Right cardiac atrium (tissue), 5 donors: Measurements from ENCODE around the gene CORO6. TPM values are rescaled to one million over a fixed set of nuclear protein-coding genes. Genes with fewer than 3 reads are reported as not detected.
"Not testable (repeated sequence)": the region's sequence is repeated elsewhere in the genome, so short reads cannot be mapped to it uniquely, and the experiment has no call there.

Experiments used
- ATAC-seq, 2 donors: fragments of 200-7000 bp; cut with Tn5 transposase; one replicate each; pipeline versions ENCODE4 v1.8.0 to v1.9.1; 2020; ENCODE audit warnings: moderate library complexity in 2 of 2, mild to moderate bottlenecking in 1 of 2
- DNase-seq, 3 donors: peaks; one replicate each; pipeline ENCODE4 v3.0.0-alpha.2; 2020
- H3K27ac ChIP-seq: one replicate; pipeline ENCODE4 v1.5.1; 2013; ENCODE audit warnings: mild to moderate bottlenecking, low read length, control low read depth, moderate library complexity
- H3K27me3 ChIP-seq: one replicate; pipeline ENCODE4 v1.6.1; 2013; ENCODE audit not compliant: control insufficient read depth, insufficient read depth
- H3K4me1 ChIP-seq: one replicate; pipeline ENCODE4 v1.6.1; 2013; ENCODE audit warnings: low read length; ENCODE audit not compliant: control insufficient read depth, insufficient read depth
- H3K4me3 ChIP-seq: one replicate; pipeline ENCODE4 v1.5.1; 2013; ENCODE audit warnings: low read length, control low read depth
- H3K9me3 ChIP-seq: one replicate; pipeline ENCODE4 v1.6.1; 2013; ENCODE audit warnings: low read length; ENCODE audit not compliant: control insufficient read depth
- WGBS: extraction: QIAGEN DNeasy Blood & Tissue Kit; methylation state at CpG from one replicate; pipeline ENCODE4 v1.1.7; 2013; 5-methylcytosine and 5-hydroxymethylcytosine counted together
- intact Hi-C, 4 donors: fragments of 100-400 bp; cut with DNase I; formaldehyde crosslinking; loops; one replicate each; pipeline versions ENCODE4 v1.11.0 to v1.14.0; 2022 to 2023
- polyA plus RNA-seq: library from polyadenylated mRNA; stranded (reverse); fragments of 200-250 nt; gene quantifications from one replicate; pipeline ENCODE4 v1.2.3, GENCODE V29; 2013
- total RNA-seq, 4 donors: library from RNA; stranded (reverse); fragmentation: NEBNext Ultra II Directional; extraction: Animal tissue kit (Norgen Biotek cat#: 25700); gene quantifications; one replicate each; pipeline ENCODE4 v1.2.1, GENCODE V29; 2021
- donor health status: healthy with polysubstance abuse.
- donor health status: DM: no; HTN: yes; CAD: no.
- donor health status: DM: no; HTN: no; CAD: no.
- donor health status: DM: no; HTN: yes; CAD: no; lungs with severe emphysema.
- donor health status: DM: yes; HTN: yes; CAD: no.

CORO6 gene
- total and polyA plus RNA-seq, 5 donors = 93.5 to 148 (median 108) TPM

GRCh38 chr17:29653995-29654714, 31.4 kb upstream of the CORO6 start:
- Histone ChIP-seq H3K27ac (no peak overlapping the region), H3K4me1 (no peaks in the 10 kb centered on the region), H3K27me3 (no peaks in the 10 kb centered on the region), H3K4me3 (no peak overlapping the region), H3K9me3 (no peaks in the 10 kb centered on the region)
- no peak for ATAC-seq
- intact Hi-C loops = no loop called here
- DNase-seq = no peak
- WGBS = 45% methylated on average over 1 of the region's 1 CpG

GRCh38 chr17:29652976-29653375, 30.3 kb upstream of the CORO6 start:
- ATAC-seq = no peak
- H3K9me3 ChIP-seq = no peaks in the 10 kb centered on the region
- DNase-seq = no peak
- no peaks in the 10 kb centered on the region for H3K27me3 ChIP-seq
- H3K27ac ChIP-seq = no peak overlapping the region
- H3K4me1 ChIP-seq = no peaks in the 10 kb centered on the region
- intact Hi-C loops = no loop called here
- H3K4me3 ChIP-seq = no peak overlapping the region

GRCh38 chr17:29651913-29652312, 29.2 kb upstream of the CORO6 start:
- peak overlapping the region; percentile 37 for H3K27ac ChIP-seq
- H3K4me1 ChIP-seq, H3K27me3 ChIP-seq, H3K9me3 ChIP-seq, intact Hi-C loops, H3K4me3 ChIP-seq, ATAC-seq: not testable (repeated sequence)
- peak in 2 of 3 donors; percentile 12 to 57 for DNase-seq
- 92% methylated on average over 7 of the region's 7 CpGs for WGBS

GRCh38 chr17:29650396-29650795, 27.7 kb upstream of the CORO6 start:
- WGBS = 65% methylated on average over 4 of the region's 4 CpGs
- ATAC-seq = no peak
- no peaks in the 10 kb centered on the region for H3K9me3 ChIP-seq
- no peak for DNase-seq
- H3K4me3 ChIP-seq = no peak overlapping the region
- intact Hi-C loops = no loop called here
- peaks cover 2% of the 10 kb centered on the region for H3K4me1 ChIP-seq
- H3K27me3 ChIP-seq = no peaks in the 10 kb centered on the region
- no peak overlapping the region for H3K27ac ChIP-seq

DNA sequence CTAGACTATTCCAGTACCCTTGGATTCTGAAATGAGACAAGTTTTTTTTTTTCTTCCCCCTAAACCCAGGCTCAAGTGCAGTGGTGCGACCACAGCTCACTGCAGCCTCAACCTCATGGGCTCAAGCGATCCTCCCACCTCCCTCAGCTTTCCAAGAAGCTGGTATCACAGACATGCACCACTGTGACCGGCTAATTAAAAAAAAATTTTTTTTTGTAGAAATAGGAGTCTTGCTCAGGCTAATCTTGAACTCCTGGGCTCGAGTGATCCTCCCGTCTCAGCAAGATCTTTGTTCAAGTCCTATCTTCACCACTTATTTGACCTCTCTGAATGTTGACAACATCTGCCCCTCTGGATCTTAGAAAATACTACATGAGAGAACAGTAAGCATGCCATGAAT, 26.6 kb upstream of the CORO6 start:
- Histone ChIP-seq H3K9me3 (no peaks in the 10 kb centered on the region), H3K27ac (no peak overlapping the region), H3K4me1 (peaks cover 2% of the 10 kb centered on the region), H3K27me3 (no peaks in the 10 kb centered on the region), H3K4me3 (no peak overlapping the region)
- ATAC-seq (no peak), DNase-seq (no peak)
- intact Hi-C loops = no loop called here
- WGBS = 78% methylated on average over 5 of the region's 5 CpGs

- peaks cover 9% of the 10 kb centered on the region for H3K4me1 ChIP-seq
- DNase-seq (no peak), ATAC-seq (no peak)
- H3K9me3 ChIP-seq = no peaks in the 10 kb centered on the region
- intact Hi-C loops = no loop called here
- H3K27me3 ChIP-seq = no peaks in the 10 kb centered on the region
- 90% methylated on average over 5 of the region's 5 CpGs for WGBS
- H3K27ac ChIP-seq = no peak overlapping the region
- H3K4me3 ChIP-seq = no peak overlapping the region
These were observed 25.3 kb upstream of the CORO6 start for GRCh38 chr17:29648005-29648404.

GRCh38 chr17:29645515-29646051, 22.9 kb upstream of the CORO6 start:
- 10% methylated on average over 5 of the region's 5 CpGs for WGBS
- DNase-seq (peak; percentile 84 to 94 (median 85)), ATAC-seq (peak; percentile 92 to 94)
- peak overlapping the region; percentile 95 for H3K27ac ChIP-seq
- no peaks in the 10 kb centered on the region for H3K9me3 ChIP-seq
- peaks cover 14% of the 10 kb centered on the region for H3K4me1 ChIP-seq
- intact Hi-C loops = no loop called here
- H3K27me3 ChIP-seq = no peaks in the 10 kb centered on the region
- H3K4me3 ChIP-seq = no peak overlapping the region

DNA sequence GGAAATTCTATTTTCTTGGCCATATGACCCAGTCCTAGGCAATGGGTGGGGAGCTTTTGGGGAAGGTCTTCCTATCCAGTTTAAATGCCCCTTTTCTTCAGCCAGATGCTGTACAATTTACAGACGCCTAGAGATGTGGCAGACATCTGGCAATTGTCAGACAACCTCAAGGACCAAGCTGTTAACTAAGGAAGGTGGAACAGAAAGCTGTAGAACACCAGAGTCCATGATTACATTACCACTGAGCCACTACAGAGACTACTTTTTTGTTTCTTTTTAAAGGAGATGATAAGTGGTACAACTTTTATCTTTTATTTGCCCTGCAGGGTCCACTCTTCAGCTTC, 21.1 kb upstream of the CORO6 start:
- no peaks in the 10 kb centered on the region for H3K9me3 ChIP-seq
- peaks cover 19% of the 10 kb centered on the region for H3K4me1 ChIP-seq
- H3K27me3 ChIP-seq = no peaks in the 10 kb centered on the region
- no peak for DNase-seq
- peak overlapping the region; percentile 95 for H3K27ac ChIP-seq
- no peak for ATAC-seq
- intact Hi-C loops = loop anchor here in 1 of 4 donors (5.0 kb wide), 1 partner anchor 134 kb away; no protein-coding TSS in a partner anchor
- WGBS = 66% methylated on average over 1 of the region's 1 CpG
- H3K4me3 ChIP-seq = no peak overlapping the region

DNA sequence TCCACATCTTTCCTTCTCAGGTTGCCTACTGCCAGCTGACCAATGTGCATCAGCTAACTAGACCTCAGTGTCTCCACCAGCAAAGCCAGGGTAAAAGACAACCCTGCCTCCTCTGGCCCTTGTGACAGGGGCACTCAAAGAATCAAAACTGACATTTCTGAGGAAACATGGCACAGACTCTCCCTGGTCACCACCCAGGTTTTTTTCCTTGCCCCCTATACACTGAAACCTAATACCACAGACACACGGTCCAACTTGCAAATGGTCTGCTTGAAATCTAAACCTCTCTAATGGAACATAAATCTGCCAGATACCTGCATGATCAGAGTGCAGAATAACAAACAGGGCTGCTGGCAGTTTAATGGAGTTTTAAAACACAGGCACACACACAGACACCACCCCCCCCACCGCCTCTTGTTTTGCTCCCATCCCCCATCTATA, 19.5 kb upstream of the CORO6 start:
- Histone ChIP-seq H3K27ac (peak overlapping the region; percentile 83), H3K4me3 (no peak overlapping the region), H3K27me3 (no peaks in the 10 kb centered on the region), H3K4me1 (peaks cover 19% of the 10 kb centered on the region), H3K9me3 (no peaks in the 10 kb centered on the region)
- WGBS = 52% methylated on average over 2 of the region's 2 CpGs
- no peak for DNase-seq
- no peak for ATAC-seq
- intact Hi-C loops = loop anchor here in 1 of 4 donors (5.0 kb wide), 1 partner anchor 135 kb away; no protein-coding TSS in a partner anchor

GRCh38 chr17:29640981-29641642, 18.4 kb upstream of the CORO6 start:
- peaks cover 19% of the 10 kb centered on the region for H3K4me1 ChIP-seq
- H3K27ac ChIP-seq = peak overlapping the region; percentile 54
- no peaks in the 10 kb centered on the region for H3K9me3 ChIP-seq
- WGBS = 39% methylated on average over 7 of the region's 7 CpGs
- DNase-seq (peak in 1 of 3 donors; percentile 54), ATAC-seq (no peak)
- no peaks in the 10 kb centered on the region for H3K27me3 ChIP-seq
- H3K4me3 ChIP-seq = no peak overlapping the region
- intact Hi-C loops = loop anchor here in 1 of 4 donors (5.0 kb wide), 1 partner anchor 136 kb away; no protein-coding TSS in a partner anchor

DNA sequence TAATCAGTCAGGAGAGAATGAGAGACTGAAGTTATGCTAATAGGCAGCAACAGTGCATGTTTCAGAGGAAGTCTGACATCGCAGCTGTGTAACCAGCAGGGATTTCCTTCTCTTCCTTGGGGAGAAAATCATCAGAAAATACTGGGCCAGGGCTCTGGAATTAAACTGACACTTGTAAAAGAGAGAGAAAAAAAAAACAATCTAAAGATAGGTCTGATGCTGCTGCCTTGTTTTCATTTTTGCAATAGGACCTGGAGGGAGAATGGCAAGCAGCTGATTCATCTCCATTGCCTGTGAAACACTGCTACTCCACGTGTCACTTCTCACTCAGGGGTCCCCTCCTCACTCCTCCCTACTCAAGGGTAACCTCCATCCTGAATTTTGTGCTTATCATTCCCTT, 17.7 kb upstream of the CORO6 start:
- peaks cover 18% of the 10 kb centered on the region for H3K4me1 ChIP-seq
- H3K27me3 ChIP-seq = no peaks in the 10 kb centered on the region
- ATAC-seq = peak in 1 of 2 donors; percentile 38
- H3K4me3 ChIP-seq = no peak overlapping the region
- WGBS = 19% methylated on average over 2 of the region's 2 CpGs
- H3K27ac ChIP-seq = peak overlapping the region; percentile 94
- DNase-seq = no peak
- intact Hi-C loops = loop anchor here in 1 of 4 donors (5.0 kb wide), 1 partner anchor 137 kb away; no protein-coding TSS in a partner anchor
- no peaks in the 10 kb centered on the region for H3K9me3 ChIP-seq
